ENCODE data around the gene PCGF3.

GRCh38 chr4:692771-693554 lies 12.7 kb upstream of the PCGF3 start:
- TF ChIP-seq CTCF (IDR thresholded peaks at IDR 0.05) (no peak), ZFX (IDR thresholded peaks at IDR 0.05; ENCODE audit: borderline replicate concordance) (no peak)

All from 22Rv1 (cell line).